ENCODE data around the gene SBF2.
A peak's percentile ranks its signal among the peaks of the same experiment; 100 is the strongest.
"Not testable (repeated sequence)": the region's sequence is repeated elsewhere in the genome, so short reads cannot be mapped to it uniquely, and the experiment has no call there.

The SBF2 gene

DNA sequence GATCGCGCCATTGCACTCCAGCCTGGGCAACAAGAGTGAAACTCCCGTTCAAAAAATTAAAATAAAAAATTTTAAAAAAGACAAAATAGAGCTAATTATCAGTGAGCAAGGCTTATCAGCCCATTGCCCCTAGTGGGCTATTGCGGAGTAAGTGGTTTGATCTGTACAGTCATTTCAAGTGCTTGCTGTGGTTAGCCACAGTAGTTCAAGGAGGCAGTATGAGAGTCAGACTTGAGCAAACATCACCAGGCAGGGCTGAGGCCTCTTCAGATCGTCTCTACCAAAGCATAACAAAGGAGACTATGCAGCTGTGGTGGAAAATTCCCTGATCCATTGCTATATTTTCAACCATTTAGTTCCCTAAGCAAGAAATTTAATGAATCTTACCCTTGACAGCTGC, 4.3 kb upstream of the SBF2 start:
- DNase-seq = peak; percentile 93

DNA sequence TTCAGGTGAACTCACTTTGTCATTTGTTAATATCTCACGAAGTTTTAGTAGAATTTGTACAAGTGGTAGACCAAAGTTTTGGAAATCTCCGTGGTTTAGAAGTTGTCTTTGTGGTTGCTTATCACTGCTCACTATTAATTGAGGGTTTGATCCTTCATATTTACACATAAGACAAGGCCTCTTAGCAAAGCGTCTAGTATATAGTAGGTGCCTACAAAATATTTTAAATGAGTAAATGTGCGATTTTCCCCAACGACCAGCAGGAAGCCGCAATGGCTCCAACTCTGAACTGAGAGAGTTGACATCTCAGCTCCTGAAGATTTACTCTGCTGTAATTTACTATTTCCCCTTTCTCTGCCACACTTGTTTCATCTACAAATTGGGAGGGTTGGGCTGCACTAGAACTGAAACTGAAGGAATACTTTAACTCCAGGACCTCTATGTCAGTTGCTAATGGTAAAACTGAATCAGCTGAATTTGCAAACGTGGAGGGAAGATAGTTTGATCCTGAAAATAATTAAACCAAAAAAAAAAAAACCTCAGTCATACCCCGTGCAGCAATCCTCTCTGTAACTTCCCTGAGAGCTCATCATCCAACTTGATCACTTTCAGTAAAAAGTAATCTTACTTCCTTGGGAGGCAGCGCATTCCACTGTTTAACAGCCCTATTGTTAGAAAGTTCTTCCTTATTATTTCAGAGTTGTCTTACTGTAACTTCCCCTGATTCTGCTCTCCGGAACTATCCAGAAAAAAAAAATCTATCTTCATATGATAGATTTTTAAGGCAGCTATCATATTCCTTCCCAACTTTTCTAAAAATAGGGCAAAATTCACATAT, 1.3 kb upstream of the SBF2 start:
- DNase-seq = no peak

DNA sequence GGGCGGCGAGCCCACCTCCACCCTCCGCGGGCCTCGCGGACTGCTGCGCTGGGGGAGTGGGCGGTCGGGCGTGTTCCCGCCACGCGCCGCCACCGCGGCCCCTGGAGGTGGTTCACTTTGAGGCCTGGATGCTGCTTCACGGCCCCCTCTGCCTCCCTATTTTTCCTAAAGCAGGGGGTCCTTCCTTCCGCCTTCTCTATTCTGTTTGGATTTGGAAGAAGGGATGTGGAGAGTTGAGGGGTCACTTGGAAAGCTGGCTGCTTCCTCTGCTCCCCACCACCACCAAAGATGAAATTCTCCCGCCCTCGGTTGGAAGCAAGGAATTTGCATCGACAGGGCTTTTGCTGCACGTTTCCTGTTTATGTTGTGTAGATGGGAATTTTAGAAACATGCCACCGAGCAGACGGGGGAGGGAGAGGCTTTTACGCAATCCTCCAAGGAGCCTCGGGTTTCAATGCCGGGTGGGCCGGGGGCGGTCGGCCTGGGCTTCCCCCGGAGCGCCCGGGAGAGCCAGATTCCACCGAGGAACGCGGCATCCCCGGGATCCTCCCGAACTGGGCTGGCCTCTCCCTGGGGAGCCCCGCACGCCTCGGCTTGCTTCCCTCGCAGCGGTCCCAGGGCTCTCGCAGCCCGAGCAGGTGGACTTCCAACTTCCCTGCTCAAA, 403 bp upstream of the SBF2 start:
- DNase-seq = peak; percentile 76

DNA sequence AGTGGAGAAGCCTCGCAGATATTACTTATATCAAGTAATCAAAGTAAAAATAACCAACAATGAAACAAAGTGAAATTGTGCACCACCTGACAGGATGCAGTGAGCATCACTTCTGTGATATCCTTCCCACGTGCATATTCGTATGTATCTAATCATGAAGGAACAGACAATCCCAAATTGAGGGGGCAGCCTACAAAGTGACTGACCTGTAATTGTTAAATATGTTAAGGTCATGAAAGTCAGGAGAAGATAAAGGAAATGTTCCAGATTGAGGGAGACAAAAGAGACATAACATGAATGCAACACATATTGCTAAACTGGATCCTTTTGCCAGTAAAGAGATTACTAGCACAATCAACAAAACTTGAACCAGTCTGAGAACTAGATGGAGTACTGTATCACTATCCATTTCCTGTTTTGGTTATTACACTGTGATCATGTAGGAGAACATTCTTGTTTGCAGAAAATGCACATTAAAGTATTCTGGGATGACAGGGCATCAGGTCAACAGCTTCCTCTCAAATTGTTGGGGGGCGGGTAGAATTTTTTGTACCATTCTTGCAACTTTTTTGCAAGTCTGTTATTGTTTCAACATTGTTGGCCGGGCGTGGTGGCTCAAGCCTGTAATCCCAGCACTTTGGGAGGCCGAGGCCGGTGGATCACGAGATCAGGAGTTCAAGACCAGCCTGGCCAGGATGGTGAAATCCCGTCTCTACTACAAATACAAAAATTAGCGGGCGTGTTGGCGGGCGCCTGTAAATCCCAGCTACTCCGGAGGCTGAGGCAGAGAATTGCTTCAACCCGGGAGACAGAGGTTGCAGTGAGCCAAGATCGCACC, 2.0 kb downstream of the SBF2 start:
- DNase-seq = no peak

DNA sequence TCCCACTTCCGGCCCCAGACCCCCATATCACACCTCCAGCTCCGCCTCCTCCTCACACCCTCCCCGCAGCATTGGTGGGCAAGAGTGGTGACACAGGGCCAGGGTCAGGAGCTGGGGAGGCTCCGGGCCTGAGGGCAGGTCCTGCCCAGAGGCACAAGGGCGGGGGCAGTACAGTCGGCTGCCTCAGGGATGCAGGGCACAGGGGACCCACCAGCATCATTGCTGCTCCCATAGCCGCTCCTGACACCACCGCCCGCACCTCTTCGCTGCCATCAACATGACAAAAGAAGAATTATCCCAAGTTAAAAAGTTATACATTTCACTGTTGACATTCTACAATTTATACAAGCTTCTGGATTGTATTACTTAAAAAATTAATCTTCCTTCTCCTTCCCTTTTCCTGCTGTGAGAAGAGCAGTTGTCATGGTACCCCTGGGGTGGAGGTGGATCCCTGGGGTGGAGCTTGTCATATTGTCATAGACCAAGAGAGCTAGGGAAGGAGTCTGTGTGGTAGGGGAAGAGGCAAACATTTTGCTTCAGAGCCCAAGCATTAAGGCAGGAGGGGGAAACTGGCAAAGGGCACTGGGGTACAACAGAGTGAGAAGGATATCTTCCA, 4.1 kb downstream of the SBF2 start:
- no peak for DNase-seq

DNA sequence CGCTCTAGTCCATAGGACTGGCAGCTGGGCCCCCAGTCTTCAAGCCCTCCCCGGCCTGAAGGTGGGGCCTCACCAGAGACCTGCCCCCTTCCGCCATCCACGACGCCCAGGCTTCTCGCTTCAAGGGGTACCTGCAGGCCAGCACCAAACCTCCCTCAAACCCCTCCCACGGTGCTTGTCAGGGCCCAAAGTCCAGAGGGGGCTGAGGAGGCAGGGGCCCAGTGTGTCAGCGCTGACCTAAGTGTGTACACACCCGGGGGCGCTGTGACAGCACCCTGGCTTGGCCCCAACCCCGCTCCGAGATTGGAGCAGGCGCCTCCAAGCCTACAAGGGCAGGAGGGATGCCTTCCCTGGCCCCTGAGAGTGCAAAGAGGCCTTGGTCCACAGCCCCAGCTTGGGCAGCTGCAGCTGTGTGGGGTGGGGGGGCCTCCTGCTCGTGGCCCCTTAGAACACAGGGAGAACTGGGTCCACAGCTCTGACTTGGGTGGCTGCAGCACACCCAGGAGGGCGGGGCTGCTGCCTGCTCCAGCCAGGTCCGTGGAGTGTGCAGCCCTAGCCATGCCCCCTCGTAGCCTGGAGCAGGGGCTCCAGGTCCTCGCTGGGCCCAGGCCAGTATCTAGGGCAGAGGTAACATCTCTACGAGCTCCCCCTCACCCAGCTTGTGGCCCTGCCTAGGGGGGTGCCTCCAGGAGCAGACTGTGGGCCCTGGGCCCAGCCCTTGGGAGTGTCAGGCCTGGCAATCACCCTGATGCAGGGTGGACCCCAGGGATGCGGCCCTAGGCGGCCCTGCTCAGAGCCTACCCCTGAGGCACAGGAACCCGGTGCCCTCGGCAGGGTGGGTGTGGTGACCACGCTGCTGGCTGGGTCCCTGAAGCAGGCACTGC, 4.9 kb downstream of the SBF2 start:
- no peak for DNase-seq

DNA sequence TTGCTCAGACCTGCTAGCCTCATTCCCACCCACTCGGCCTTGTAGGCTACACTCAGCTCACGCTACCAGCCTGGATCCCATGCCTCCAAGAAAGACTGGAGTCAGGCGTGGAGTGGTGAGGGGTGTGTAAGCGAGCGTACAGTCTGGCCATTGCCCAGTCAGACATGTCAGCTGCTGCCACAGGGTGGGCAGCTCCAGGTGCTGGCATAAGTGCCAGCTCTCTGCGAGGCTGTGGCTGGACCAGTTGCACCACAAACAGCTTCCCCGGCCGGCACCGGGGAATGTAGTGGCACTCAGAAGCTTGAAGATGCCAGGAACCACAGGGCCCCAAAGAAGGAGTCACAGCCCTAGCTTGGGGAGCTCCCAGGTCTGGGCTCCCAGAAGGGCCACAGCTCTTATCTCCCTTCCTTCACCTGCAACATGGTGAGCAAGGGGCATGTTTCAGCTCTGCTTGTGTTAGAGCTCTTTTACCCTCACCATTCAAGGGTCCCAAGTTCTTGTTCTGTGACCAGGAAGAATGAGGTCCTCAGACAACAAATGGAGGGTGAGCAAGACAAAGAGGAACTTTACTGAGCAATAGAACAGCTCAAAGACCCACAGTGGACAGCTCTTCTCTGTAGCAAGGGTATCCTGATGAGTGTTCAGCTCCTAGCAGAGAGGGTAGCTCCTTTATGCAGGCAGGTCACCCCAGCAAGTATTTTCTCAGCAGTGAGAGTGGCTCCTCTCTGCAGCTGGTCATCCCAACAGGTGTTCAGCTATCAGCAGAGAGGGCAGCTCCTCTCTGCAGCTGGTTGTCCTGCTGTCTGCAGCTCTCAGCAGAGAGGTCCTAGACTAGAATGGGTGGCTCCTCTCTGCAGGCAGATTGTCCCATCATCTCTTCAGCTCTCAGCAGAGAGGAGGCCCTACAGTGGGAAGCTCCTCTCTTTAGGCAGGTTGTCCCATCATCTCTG, 6.0 kb downstream of the SBF2 start:
- DNase-seq = no peak

DNA sequence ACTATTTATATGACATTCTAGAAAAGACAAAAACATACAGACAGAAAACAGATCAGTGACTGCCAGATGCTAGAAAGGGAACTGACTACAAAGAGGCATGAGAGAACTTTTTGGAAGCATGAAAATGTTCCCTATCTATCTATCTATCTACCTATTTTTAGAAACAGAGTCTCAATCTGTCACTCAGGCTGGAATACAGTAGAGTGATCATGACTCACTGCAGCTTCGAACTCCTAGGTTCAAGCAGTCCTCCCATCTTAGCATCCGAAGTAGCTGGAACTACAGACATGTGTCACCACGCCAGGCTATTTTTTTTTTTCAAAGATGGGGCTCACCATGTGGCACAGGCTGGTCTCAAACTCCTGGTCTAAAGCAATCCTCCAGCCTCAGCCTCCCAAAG, 6.9 kb downstream of the SBF2 start:
- peak; percentile 20 for DNase-seq

DNA sequence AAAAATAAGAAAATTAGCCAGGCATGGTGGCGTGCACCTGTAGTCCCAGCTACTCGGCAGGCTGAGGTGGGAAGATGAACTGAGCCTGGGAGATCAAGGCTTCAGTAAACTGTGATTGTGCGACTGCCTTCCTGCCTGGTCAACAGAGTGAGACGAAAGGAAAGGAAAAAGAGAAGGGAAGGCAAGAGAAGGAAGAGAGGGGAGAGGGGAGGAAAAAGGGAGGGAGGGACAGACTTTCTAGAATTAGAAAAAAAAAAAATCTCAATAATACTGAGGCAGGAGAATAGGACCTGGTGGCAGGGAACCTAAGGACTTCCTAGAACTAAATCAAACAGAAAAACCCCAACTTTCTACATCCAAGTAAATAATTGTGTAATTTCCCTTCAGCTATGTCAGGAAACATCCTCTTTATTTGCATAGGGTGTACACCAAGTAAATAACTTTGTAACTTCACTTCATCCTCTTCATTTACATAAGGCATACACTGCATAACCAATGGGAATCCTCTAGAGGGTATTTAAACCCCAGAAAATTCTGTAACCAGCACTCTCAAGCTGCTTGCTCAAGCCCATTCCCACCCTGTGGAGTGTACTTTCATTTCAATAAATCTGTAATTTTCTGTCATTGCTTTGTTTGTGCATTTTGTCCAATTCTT, 8.7 kb downstream of the SBF2 start:
- DNase-seq = no peak

DNA sequence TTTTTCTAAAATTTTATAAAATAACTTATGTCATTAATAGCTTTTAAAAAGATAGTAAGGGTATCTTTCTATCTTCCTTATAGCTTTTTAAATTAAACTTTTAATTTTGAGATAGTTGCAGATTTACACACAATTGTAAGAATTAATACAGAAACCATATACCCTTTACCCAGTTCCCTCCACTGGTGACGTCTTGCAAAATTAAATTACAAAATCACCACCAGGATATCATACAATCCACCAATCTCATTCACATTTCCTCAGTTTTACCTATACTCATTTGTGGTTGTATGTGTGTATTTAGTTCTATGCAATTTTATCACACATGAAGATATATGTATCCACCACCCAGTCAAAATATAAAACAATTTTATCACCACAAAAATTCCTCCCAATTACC, 10.0 kb downstream of the SBF2 start:
- no peak for DNase-seq

DNA sequence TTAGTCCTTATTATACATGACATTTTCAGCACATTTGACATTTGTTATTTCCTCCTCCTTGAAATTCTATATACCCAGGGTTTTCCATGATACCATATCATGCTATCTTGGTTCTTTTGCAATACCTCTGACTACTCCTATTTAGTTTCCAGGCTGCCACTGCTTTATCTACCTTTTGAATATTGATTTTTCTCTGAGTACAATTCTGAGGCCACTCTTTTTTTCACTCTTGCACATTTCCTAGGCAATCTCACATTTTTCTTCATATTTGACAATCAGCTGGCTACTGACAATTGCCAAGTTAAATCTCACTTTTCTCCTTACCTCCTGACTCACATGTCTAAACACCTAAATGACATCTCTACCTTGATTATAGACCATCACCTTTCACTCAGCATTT, 11.9 kb downstream of the SBF2 start:
- no peak for DNase-seq

DNA sequence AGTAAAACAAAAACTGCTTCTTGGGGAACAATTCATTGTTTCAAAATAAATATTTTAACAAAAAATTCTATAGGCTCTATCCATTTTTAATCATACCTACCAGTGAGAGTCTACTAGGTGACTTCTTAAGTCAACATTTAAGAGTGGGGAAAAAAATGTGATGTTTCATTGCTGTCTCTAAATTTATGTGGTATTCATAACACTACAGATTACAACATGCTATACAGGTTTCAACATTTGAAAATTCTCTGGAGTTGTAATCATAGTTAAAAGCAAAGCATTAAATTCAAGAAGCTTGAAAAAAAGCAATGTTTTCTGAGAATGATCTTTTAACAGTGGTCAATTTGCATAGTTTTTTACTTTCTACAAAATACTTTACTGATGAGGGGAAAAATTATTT, 18.3 kb downstream of the SBF2 start:
- DNase-seq = peak; percentile 53

DNA sequence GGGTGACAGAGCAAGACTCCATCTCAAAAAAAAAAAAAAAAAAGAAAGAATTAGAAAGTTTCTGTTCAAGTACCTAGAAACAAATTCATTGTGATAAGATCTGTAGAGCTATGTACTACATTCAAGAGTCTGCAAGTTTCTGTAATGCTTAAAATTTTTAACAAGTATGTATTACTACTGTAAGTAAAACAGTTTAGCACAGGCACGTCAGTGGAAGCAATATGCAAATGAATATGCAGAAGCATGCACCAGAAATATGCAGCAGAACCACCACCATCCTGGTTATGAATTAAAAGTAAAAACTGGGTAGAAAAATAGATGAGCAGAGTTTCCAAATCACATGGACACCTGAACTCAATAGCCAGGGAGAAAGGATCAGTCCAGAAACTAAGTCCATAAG, 19.3 kb downstream of the SBF2 start:
- DNase-seq = no peak

DNA sequence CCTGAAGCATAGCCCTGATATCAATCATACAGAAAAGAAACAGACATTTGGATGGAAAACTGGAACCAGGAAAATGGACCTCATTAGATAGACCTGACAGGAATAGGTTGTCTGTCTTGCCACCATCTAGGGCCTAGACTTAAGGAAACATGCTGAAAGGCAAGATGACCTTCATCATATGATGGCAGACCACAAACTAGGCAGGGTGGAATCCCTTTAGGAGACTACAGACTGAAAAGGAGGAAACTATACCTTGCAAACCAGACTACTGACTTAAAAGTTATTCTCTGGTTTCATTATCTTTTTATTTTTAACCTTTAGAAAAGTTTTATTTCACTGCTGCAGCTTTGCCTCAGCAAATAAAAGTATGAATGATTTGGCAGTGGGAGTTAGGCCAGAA, 20.3 kb downstream of the SBF2 start:
- DNase-seq = no peak

DNA sequence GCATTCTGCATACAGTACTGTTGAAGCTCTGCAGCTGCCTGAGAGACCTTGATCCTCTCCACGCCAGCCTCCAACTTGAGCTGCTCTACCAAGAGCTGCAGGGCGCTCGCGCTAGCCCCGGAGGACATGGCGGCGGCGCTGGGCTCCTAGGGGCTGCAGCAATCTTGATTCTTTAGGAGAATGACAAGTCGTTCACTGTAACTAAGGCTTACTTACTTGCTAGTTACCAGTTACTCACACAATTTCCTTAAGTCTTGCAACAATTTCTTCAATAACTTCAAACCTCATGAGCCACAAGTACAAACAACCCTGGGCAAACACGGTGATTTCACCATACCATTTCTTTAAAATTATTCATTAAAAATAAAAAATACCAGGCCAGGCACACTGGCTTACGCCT, 21.9 kb downstream of the SBF2 start:
- no peak for DNase-seq

DNA sequence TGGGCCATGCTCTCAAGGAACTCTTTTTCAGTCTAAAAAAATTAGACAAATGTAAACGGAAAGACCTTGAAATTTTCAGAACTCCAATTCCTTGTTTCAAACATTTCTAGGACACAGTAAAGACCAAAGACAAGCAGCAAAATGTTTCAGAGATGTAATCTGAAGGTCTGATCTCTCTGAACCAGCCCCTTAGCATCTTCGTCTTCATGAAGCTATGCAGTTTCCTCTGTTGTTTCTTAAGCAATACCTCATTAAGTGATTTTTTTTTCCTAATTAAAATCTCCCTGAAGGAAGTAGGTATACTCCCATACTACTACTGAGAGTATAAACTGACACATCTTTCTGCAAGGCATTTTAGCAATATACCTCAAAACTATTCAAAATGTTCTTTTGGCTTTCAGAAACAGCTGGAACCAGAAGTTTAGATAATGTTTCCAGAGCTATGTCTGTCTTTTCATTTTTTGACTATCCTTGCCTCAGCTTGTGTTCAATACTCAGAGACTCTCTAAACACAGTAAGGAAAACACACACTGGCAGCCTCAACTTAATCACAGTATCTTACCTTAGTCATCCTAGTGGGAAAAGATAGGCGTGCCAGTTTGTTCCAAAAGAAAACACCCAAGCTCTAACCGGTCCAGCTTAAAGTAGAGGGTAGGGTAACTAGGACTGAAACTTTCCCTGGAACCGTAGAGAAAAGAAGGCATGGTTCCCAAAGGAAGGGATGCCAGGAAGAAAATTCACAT, 25.1 kb downstream of the SBF2 start:
- DNase-seq = no peak

DNA sequence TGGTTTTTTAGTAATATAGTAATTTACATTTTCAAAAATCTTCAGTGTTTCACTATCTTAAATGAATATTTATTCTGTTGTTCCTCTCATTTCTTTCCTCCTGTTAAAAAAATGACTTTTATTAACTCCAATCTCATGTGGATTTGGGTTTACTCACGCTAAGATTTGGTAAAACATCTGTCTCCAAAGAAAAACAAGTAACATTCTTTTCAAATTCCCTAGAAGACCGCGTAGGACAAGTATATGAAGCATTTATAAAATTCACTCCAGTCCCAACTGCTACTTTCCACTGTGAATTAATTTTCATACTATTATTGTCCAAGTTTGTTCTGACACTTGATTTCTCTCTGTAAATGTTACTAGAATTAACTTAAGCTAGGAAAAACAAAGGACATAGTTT, 26.2 kb downstream of the SBF2 start:
- DNase-seq = peak; percentile 48

DNA sequence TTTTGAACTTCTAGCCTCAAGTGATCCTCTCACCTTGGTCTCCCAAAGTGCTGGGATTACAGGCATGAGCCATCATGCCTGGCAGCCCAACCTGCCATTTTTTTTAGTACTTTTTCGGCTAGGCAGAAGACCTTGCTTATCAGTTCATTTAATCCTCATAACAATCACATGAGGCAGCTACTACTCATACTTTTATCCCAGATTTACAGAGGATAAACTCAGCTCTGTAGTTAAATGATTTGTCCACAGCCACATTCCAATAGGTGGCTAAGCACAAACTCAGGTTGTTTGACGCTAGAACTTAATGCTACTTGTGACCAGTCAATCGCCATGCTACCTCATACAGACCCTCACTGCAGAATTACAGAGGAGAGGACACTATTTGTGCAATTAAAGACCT, 28.1 kb downstream of the SBF2 start:
- no peak for DNase-seq

DNA sequence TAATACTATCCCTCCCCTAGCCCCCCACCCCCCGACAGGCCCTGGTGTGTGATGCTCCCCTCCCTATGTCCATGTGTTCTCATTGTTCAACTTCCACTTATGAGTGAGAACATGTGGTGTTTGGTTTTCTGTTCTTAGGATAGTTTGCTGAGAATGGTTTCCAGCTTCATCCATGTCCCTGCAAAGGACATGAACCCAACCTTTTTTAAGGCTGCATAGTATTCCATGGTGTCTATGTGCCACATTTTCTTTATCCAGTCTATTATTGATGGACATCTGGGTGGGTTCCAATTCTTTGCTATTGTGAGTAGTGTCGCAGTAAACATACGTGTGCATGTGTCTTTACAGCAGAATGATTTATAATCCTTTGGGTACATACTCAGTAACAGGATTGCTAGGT, 29.3 kb downstream of the SBF2 start:
- DNase-seq = not testable (repeated sequence)

DNA sequence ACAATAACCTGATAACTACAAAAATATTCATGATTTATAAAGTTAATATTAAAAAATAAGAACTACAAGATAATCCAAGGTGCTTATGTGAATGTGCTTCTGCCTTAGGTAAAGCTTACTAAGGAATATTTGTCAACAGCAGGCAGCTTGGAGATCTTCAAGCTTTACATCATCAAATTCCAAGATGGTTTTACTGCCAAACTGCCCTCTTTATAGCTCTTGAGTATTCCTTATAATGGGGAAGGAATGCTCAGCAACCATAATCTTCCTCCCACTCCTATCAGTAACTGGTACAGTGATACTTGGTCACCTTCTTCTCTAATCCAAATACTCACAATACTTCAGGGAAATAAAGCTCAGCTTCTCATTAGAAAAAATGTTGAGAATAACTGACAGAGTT, 30.1 kb downstream of the SBF2 start:
- peak; percentile 84 for DNase-seq
